HPDE6-E6E7 (cell line): ENCODE measurements around the gene RAPSN.
A peak's percentile ranks its signal among the peaks of the same experiment; 100 is the strongest.

Experiments used
- DNase-seq: peaks from one replicate; pipeline ENCODE4 v3.0.0; 2011; ENCODE audit warnings: missing footprints; ENCODE audit errors: extremely low spot score

RAPSN gene

DNA sequence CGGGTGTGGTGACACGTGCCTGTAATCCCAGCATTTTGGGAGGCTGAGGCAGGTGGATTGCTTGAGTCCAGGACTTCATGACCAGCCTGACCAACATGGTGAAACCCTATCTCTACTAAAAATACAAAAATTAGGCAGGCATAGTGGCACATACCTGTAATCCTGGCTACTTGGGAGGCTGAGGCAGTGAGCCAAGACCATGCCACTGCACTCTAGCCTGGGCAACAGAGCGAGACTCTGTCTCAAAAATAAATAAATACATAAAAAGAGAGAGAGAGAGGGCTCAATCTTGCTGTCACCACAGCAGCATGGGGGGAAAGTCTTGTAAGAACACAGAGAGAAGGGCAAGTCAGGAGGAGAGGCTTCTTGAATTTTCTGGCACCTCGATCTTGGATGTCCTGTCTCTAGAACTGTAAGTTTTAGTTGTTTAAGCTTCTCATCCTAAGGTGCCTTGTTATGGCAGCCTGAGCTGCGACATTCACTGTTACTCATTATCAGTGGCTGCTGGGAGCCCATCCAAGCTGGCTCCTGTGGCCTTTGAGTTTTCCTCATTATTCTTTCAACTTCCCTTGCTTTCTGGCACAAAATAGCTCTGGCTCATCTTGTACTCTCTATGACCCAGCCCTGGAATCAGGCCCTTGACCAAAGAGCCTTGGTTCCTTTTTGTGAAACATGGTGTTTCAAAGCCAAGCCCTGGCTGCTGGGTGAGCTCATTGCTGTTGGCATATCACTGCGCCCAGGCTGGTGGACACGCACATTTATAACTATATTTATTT is 14.7 kb downstream of the RAPSN start:
- no peak for DNase-seq

DNA sequence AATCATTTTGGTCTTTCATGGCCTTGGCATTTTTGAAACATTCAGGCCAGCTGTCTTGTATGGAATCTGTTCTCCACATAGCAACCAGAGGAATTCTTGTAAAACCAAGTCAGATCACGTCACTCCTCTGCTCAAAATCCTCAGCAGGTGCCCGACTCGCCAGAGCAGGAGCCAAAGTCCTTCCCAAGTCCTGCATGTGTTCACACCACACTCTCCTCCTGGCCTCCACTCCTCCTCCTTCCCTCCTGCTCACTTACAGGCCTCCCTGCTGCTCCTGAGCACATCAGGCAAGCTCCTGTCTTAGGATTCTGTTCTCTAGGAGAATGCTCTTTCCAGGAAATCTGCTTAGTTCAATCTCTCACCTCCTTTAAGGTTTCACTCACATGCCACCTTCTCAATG is 15.8 kb downstream of the RAPSN start:
- DNase-seq: no peak

- DNase-seq: no peak
Observed at GRCh38 chr11:47431356-47432083, 17.4 kb downstream of the RAPSN start.

GRCh38 chr11:47430524-47430923 is 18.4 kb downstream of the RAPSN start:
- DNase-seq: no peak

GRCh38 chr11:47426062-47426956 is 22.6 kb downstream of the RAPSN start, which contains the start of gene PSMC3:
Gene PSMC3 (minus strand): TSS chr11:47426439. CDS start chr11:47426279, 160 bp downstream.
- DNase-seq: peak; percentile 88

DNA sequence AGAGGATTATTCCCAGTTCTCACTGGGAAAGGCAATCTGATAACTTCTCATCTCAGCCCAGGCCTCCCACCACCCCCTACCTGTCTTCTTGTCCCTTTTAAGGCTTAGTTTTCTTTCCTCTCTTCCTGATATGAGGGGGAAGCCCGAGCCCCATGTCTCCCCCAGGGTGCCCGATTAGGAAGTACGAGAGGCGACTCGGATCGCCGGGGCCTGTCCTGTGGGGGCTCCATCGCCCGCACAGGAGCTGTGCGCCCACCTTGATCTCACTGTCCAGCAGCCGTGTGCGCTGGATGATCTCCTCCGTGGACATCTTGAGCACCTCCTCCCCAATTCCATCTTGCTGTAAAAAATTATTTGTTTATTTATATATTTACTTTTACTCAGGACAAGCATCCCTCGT is 23.3 kb downstream of the RAPSN start:
- no peak for DNase-seq

DNA sequence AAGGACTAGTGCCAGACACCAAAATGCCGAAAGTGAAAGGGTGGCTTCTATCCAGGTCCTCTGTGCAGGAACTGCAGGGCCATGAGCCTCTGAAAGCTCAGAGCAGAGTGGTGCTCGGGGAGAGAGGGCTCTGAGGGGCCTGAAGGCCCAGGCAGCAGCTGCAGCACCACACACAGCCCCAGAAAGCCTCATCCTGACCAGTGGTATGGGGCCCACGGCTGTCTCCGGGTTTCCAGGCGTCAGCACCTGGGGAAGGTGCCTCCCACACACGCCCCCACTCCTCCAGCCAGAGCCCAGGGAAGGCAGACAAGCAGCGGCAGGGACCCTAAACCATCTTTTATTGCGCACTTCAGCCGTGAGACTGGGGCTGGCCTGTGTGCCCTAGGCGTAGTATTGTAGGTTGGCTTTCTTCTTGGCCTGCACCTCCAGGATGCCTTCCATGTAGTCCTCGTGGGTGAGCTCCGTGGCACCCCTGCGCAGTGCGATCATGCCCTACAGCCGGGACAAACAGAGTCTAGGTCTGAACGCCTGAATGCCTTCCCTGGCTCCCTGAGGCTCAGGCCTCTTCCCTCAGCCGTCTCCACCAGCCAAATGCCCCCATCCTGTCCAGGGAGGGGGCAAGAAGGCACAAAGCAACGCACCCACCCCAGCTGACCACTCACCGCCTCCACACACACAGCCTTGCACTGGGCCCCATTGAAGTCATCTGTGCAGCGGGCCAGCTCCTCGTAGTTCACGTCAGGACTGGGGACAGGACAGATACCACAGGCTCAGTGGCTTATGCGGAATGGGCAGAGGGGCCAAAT is 30.3 kb downstream of the RAPSN start:
- DNase-seq: no peak

GRCh38 chr11:47417712-47418111 is 31.2 kb downstream of the RAPSN start:
- DNase-seq: no peak

- peak; percentile 94 for DNase-seq
Observed at GRCh38 chr11:47415949-47416472, 32.9 kb downstream of the RAPSN start.

DNA sequence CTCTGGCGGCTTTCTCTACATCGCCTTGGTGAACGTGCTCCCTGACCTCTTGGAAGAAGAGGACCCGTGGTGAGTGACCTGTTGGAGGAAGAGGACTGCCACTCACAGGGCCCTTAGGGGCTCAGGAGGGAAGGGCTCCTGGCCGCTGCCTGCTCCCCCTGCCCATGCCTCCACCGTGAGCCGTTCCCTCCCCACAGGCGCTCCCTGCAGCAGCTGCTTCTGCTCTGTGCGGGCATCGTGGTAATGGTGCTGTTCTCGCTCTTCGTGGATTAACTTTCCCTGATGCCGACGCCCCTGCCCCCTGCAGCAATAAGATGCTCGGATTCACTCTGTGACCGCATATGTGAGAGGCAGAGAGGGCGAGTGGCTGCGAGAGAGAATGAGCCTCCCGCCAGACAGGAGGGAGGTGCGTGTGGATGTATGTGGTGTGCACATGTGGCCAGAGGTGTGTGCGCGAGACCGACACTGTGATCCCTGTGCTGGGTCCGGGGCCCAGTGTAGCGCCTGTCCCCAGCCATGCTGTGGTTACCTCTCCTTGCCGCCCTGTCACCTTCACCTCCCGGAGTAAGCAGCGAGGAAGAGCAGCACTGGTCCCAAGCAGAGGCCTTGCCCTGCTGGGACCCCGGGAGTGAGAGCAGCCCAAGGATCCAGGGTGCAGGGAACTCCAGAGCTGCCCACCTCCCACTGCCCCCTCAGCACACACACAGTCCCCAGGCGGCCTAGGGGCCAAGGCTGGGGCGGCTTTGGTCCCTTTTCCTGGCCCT is 33.7 kb downstream of the RAPSN start:
- no peak for DNase-seq

DNA sequence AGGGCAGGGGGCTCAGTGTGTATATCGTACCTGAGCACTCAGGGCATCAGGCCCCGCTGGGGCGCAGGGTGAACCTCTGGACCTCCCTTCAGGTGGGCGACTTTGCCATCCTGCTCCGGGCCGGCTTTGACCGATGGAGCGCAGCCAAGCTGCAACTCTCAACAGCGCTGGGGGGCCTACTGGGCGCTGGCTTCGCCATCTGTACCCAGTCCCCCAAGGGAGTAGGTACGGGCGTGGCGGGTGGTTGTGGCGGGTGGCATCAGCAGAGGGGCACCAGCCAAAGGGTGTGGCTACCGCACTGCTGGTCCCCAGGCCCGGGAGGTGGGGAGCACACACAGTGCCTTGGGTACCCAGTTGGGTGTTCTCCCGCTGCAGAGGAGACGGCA is 34.3 kb downstream of the RAPSN start:
- no peak for DNase-seq

DNA sequence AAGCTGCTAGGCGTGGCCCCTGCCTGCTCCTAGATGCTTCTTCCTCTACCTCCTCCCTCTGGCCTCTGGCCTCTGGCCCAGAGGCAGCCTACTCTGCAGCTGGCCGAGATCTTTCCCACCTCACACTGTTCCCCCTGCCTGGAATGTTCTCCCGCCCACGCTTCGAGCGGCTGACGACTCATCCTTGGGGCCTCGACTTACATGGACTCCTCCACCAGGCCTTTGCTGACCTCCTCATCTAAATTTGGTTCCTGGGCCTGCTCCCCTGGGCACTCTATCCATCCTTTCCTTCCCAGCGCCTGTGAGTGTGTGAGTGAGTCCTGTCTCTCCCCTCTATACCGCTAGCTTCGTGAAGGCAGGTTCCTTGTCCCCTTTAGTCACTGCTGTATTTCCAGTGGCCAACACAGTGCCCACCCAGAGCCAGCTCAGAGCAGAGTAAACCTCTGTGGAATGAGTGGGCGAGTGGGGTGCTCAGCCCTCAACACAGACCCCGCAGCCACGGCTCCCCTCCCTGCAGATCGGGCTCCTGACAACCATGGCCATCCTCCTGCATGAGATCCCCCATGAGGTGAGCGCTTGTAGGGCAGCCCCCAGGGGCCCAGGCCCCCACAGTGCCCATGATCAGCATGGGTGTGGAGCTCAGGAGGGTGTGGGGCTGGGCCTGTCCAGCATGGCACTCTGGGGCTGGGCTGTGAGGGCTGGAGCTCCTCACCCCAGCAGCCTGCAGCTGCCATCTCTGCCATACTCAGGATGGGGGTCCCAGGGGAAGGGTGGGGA is 34.8 kb downstream of the RAPSN start:
- no peak for DNase-seq

DNA sequence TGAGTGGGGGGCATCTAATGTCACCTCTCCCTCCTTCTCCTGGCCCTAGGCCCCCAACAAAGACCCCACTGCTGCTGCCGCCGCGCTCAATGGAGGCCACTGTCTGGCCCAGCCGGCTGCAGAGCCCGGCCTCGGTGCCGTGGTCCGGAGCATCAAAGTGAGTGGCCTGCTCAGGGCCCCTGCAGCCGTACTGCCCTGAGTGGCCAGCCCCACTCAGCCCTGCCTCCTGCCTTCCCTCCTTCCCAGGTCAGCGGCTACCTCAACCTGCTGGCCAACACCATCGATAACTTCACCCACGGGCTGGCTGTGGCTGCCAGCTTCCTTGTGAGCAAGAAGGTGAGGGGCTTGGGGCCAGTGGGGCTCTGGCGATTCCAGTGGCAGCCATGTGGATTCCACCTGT is 35.6 kb downstream of the RAPSN start:
- DNase-seq: no peak

DNA sequence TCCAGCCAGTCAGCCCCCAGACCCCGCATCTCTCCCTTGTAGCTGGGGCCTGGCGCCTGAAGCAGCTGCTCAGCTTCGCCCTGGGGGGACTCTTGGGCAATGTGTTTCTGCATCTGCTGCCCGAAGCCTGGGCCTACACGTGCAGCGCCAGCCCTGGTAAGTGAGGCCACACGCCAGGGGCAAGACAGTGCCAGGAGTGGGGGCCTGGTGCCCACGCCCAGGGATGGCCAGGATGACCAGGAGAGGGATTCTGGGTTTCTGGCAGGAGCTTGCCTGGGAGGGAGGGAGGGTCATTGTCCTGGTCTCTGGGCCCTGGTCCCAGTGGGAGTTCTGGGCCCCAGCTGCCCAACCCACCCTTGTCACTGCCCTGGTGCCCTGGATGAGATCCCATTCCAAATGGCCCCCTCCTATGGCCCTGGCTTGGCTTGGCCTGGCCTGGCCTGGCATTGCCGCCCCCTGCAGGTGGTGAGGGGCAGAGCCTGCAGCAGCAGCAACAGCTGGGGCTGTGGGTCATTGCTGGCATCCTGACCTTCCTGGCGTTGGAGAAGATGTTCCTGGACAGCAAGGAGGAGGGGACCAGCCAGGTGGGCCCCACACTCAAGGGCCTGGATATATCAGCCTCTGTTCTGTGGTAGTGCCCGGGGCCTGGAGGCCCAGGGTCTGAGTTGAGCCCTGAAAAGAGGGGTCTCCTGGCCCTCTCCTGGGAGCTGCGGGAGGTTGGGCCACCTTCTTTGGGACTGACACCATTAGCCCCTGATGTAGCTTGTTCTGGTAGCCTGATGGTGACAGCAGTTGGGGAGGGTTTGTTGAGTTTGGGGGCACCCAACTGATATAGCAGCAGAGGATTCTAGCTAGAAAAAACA is 36.8 kb downstream of the RAPSN start:
- no peak for DNase-seq

- no peak for DNase-seq
Observed at GRCh38 chr11:47410370-47411264, 38.3 kb downstream of the RAPSN start.

DNA sequence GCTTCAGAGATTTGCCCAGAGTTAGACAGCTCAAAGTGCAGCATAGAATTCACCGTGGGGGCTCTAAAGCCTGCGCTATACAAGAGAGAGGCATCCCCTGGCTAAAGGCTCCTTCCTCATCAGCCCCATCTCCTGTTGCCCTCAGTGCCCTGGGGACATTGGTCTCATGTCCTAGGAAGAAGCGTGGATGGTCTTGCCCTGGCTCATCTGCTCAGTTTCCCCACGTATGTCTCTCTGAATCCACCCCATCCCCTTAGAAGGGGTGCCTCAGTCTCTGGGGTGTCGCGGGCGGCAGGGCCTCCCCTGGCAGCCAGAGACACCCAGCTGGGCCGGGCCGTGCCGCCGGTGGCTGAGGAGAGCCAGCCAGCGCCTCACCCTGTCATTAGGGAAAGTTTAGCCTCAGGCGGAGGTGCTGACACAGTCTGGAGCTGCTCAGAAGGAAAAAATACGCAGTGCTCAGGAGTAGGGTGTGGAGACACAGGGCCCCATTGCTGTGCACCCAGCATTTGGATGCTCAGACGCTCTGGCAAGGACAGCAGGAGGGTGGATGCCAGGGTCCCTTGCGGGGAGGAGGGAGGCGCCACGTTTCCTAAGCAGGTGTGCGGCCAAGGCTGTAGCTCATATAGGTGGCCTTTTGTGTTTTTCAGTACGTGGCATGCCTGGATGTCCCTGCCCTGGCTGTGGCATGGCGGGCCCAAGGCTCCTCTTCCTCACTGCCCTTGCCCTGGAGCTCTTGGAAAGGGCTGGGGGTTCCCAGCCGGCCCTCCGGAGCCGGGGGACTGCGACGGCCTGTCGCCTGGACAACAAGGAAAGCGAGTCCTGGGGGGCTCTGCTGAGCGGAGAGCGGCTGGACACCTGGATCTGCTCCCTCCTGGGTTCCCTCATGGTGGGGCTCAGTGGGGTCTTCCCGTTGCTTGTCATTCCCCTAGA is 39.2 kb downstream of the RAPSN start:
- peak; percentile 48 for DNase-seq
